ENCODE data around the gene CWH43. TPM values are rescaled to one million over a fixed set of nuclear protein-coding genes. Genes with fewer than 3 reads are reported as not detected.
"Not testable (repeated sequence)": the region's sequence is repeated elsewhere in the genome, so short reads cannot be mapped to it uniquely, and the experiment has no call there.

The CWH43 gene
- total RNA-seq, 1 experiment from 2014 or later = 3.0 TPM

GRCh38 chr4:49058306-49058705 is 72.2 kb downstream of the CWH43 start:
- intact Hi-C loops (cut with micrococcal nuclease) = no loop called here
- Histone ChIP-seq H3K4me3 (ENCODE audit: low read length) (no peak overlapping the region), H4K20me1 (ENCODE audit: low read length) (no peaks in the 10 kb centered on the region), H3K9me2 (replicated peaks; ENCODE audit: low read length) (no peaks in the 10 kb centered on the region), H3K36me3 (ENCODE audit: low read depth, low read length) (no peaks in the 10 kb centered on the region), H3K9ac (ENCODE audit: low read length) (no peak overlapping the region), H3F3A (ENCODE audit: low read length, unreplicated experiment) (no peaks in the 10 kb centered on the region), H3K4me1 (ENCODE audit: insufficient read depth, low read length) (no peaks in the 10 kb centered on the region), H3K4me2 (ENCODE audit: low read length) (no peak overlapping the region), H3K27me3 (ENCODE audit: low read length) (no peaks in the 10 kb centered on the region), H3K9me3 (ENCODE audit: low read length) (no peaks in the 10 kb centered on the region), H2AFZ (ENCODE audit: low read length) (no peak overlapping the region), H3K79me2 (ENCODE audit: low read length) (no peaks in the 10 kb centered on the region), H3K27ac (ENCODE audit: low read length) (no peak overlapping the region)
- no TSS peak for BruUV-seq (replicated peaks)
- ChIA-PET CTCF (no interaction called here), POLR2A (ENCODE audit: unreplicated experiment) (no interaction called here)
- no peak for TF ChIP-seq EZH2 (IDR thresholded peaks at IDR 0.05; ENCODE audit: low read length, unreplicated experiment)
- TF ChIP-seq EZH2phosphoT487 (IDR thresholded peaks at IDR 0.05; ENCODE audit: borderline replicate concordance, low read length) = no peak
- no peak for TF ChIP-seq CTCF (conservative IDR thresholded peaks at IDR 0.05; ENCODE audit: low read depth, low read length)
- ATAC-seq (no peak), DNase-seq (no peak)

- ATAC-seq = no peak
- H3K9me3 ChIP-seq (ENCODE audit: low read length) = no peaks in the 10 kb centered on the region
- DNase-seq = no peak
- H4K20me1 ChIP-seq (ENCODE audit: low read length) = no peaks in the 10 kb centered on the region
- H3F3A ChIP-seq (ENCODE audit: low read length, unreplicated experiment) = no peaks in the 10 kb centered on the region
- no peaks in the 10 kb centered on the region for H3K27me3 ChIP-seq (ENCODE audit: low read length)
- no peak overlapping the region for H3K4me3 ChIP-seq (ENCODE audit: low read length)
- H3K9me2 ChIP-seq (replicated peaks; ENCODE audit: low read length) = no peaks in the 10 kb centered on the region
- CTCF ChIA-PET = no interaction called here
- H3K4me2 ChIP-seq (ENCODE audit: low read length) = no peak overlapping the region
- no TSS peak for BruUV-seq (replicated peaks)
- POLR2A ChIA-PET (ENCODE audit: unreplicated experiment) = no interaction called here
- H3K9ac ChIP-seq (ENCODE audit: low read length) = no peak overlapping the region
- H3K79me2 ChIP-seq (ENCODE audit: low read length) = no peaks in the 10 kb centered on the region
- no peak for TF ChIP-seq EZH2phosphoT487 (IDR thresholded peaks at IDR 0.05; ENCODE audit: borderline replicate concordance, low read length)
- TF ChIP-seq CTCF (conservative IDR thresholded peaks at IDR 0.05; ENCODE audit: low read depth, low read length) = no peak
- no peak for TF ChIP-seq EZH2 (IDR thresholded peaks at IDR 0.05; ENCODE audit: low read length, unreplicated experiment)
- intact Hi-C loops (cut with micrococcal nuclease) = no loop called here
- H3K36me3 ChIP-seq (ENCODE audit: low read depth, low read length) = no peaks in the 10 kb centered on the region
- H2AFZ ChIP-seq (ENCODE audit: low read length) = no peak overlapping the region
- no peak overlapping the region for H3K27ac ChIP-seq (ENCODE audit: low read length)
- H3K4me1 ChIP-seq (ENCODE audit: insufficient read depth, low read length) = no peaks in the 10 kb centered on the region
Observed at GRCh38 chr4:49063670-49064069, 77.6 kb downstream of the CWH43 start.

GRCh38 chr4:49072196-49072595 is 86.1 kb downstream of the CWH43 start:
- DNase-seq; H3F3A ChIP-seq (ENCODE audit: low read length, unreplicated experiment); CTCF ChIA-PET; H3K27me3 ChIP-seq (ENCODE audit: low read length); H2AFZ ChIP-seq (ENCODE audit: low read length); H3K4me2 ChIP-seq (ENCODE audit: low read length); H4K20me1 ChIP-seq (ENCODE audit: low read length); H3K79me2 ChIP-seq (ENCODE audit: low read length); H3K27ac ChIP-seq (ENCODE audit: low read length); H3K9ac ChIP-seq (ENCODE audit: low read length); BruUV-seq (replicated peaks); H3K36me3 ChIP-seq (ENCODE audit: low read depth, low read length); ATAC-seq; H3K9me3 ChIP-seq (ENCODE audit: low read length); H3K9me2 ChIP-seq (replicated peaks; ENCODE audit: low read length); POLR2A ChIA-PET (ENCODE audit: unreplicated experiment); intact Hi-C loops (cut with micrococcal nuclease); H3K4me1 ChIP-seq (ENCODE audit: insufficient read depth, low read length); H3K4me3 ChIP-seq (ENCODE audit: low read length): not testable (repeated sequence)

GRCh38 chr4:49091883-49092282 is 105.8 kb downstream of the CWH43 start:
- POLR2A ChIA-PET (ENCODE audit: unreplicated experiment); H3K9me2 ChIP-seq (replicated peaks; ENCODE audit: low read length); CTCF ChIA-PET; H3K36me3 ChIP-seq (ENCODE audit: low read depth, low read length); H3K4me3 ChIP-seq (ENCODE audit: low read length); H3K9ac ChIP-seq (ENCODE audit: low read length); H4K20me1 ChIP-seq (ENCODE audit: low read length); H3K4me1 ChIP-seq (ENCODE audit: insufficient read depth, low read length); H3F3A ChIP-seq (ENCODE audit: low read length, unreplicated experiment); intact Hi-C loops (cut with micrococcal nuclease); H3K27me3 ChIP-seq (ENCODE audit: low read length); H3K4me2 ChIP-seq (ENCODE audit: low read length); H3K27ac ChIP-seq (ENCODE audit: low read length); H2AFZ ChIP-seq (ENCODE audit: low read length); ATAC-seq; BruUV-seq (replicated peaks); H3K79me2 ChIP-seq (ENCODE audit: low read length); DNase-seq: not testable (repeated sequence)
- peaks cover 22% of the 10 kb centered on the region for H3K9me3 ChIP-seq (ENCODE audit: low read length)

GRCh38 chr4:49092608-49093135 is 106.6 kb downstream of the CWH43 start:
- H3K4me2 ChIP-seq (ENCODE audit: low read length); ATAC-seq; H3K27ac ChIP-seq (ENCODE audit: low read length); CTCF ChIA-PET; H3K9me2 ChIP-seq (replicated peaks; ENCODE audit: low read length); H3F3A ChIP-seq (ENCODE audit: low read length, unreplicated experiment); H4K20me1 ChIP-seq (ENCODE audit: low read length); H3K4me3 ChIP-seq (ENCODE audit: low read length); H3K36me3 ChIP-seq (ENCODE audit: low read depth, low read length); H2AFZ ChIP-seq (ENCODE audit: low read length); intact Hi-C loops (cut with micrococcal nuclease); H3K4me1 ChIP-seq (ENCODE audit: insufficient read depth, low read length); H3K79me2 ChIP-seq (ENCODE audit: low read length); POLR2A ChIA-PET (ENCODE audit: unreplicated experiment); BruUV-seq (replicated peaks); H3K27me3 ChIP-seq (ENCODE audit: low read length); DNase-seq; H3K9ac ChIP-seq (ENCODE audit: low read length): not testable (repeated sequence)
- peaks cover 29% of the 10 kb centered on the region for H3K9me3 ChIP-seq (ENCODE audit: low read length)

All from PC-3 (cell line).